Heart right ventricle (tissue), 16 donors: Measurements from ENCODE around the gene RAB11FIP3. TPM values are rescaled to one million over a fixed set of nuclear protein-coding genes. Genes with fewer than 3 reads are reported as not detected.

ENCODE experiments used
- ATAC-seq, 8 donors: fragments of 200-7000 bp; cut with Tn5 transposase; one replicate each; pipeline ENCODE4 v1.9.1; 2020; ENCODE audit warnings: mild to moderate bottlenecking in 8 of 8, moderate library complexity in 8 of 8, moderate number of reproducible peaks in 1 of 8
- DNase-seq, 2 donors: peaks; one replicate each; pipeline ENCODE4 v3.0.0-alpha.2; 2020
- H3K27ac ChIP-seq, 10 donors: fragments of 200-600 bp; sonication (generic) in 2 of 10; one replicate each; pipeline versions ENCODE4 v1.5.0 to v1.8.0; 2020 to 2022; ENCODE audit warnings: mild to moderate bottlenecking in 3 of 10
- H3K27me3 ChIP-seq, 7 donors: fragments of 200-600 bp; one replicate each; pipeline ENCODE4 v1.8.0; 2021 to 2022; ENCODE audit warnings: mild to moderate bottlenecking in 2 of 7
- H3K36me3 ChIP-seq, 9 donors: fragments of 200-600 bp; sonication (generic) in 1 of 9; one replicate each; pipeline versions ENCODE4 v1.5.0 to v1.8.0; 2020 to 2022; ENCODE audit warnings: mild to moderate bottlenecking in 2 of 9
- H3K4me1 ChIP-seq, 9 donors: fragments of 200-600 bp; sonication (generic) in 1 of 9; one replicate each; pipeline versions ENCODE4 v1.5.0 to v1.8.0; 2020 to 2022; ENCODE audit warnings: mild to moderate bottlenecking in 4 of 9
- H3K4me3 ChIP-seq, 10 donors: fragments of 200-600 bp; sonication (generic) in 2 of 10; one replicate each; pipeline versions ENCODE4 v1.5.0 to v1.8.0; 2020 to 2022; ENCODE audit warnings: mild to moderate bottlenecking in 7 of 10, moderate library complexity in 2 of 10
- H3K9me3 ChIP-seq, 11 donors: fragments of 200-600 bp in 10 of 11; sonication (generic) in 2 of 11; one replicate each; pipeline versions ENCODE4 v1.5.0 to v1.8.0; 2013 to 2022; ENCODE audit warnings: mild to moderate bottlenecking in 2 of 11, control low read depth in 1 of 11, moderate library complexity in 1 of 11
- WGBS, 2 donors: extraction: QIAGEN DNeasy Blood & Tissue Kit; methylation state at CpG; one replicate each; pipeline ENCODE4 v1.1.7; 2013; ENCODE audit warnings: inconsistent platforms in 1 of 2; 5-methylcytosine and 5-hydroxymethylcytosine counted together
- intact Hi-C, 10 donors: fragments of 100-400 bp; cut with DNase I; formaldehyde crosslinking; loops; one replicate each; pipeline versions ENCODE4 v1.11.1 to v1.14.2; 2022
- polyA plus RNA-seq, 2 donors: library from polyadenylated mRNA; stranded (reverse); fragments of 200-250 nt; gene quantifications; one replicate each; pipeline ENCODE4 v1.2.3, GENCODE V29; 2013
- total RNA-seq, 10 donors: library from RNA; stranded (reverse); fragmentation: NEBNext Ultra II Directional in 3 of 10; extraction: Animal tissue kit (Norgen Biotek cat#: 25700) in 3 of 10; gene quantifications; one replicate each; pipeline versions ENCODE4 v1.2.1 to v1.2.4, GENCODE V29; 2021 to 2023
- TF ChIP-seq, protein P1 (sequence below), 9 donors: fragments of 200-600 bp; sonication (generic) in 2 of 9; IDR thresholded peaks; one replicate each; pipeline versions ENCODE4 v1.5.0 to v1.8.0; 2021 to 2022; ENCODE audit warnings: antibody characterized with exemption in 9 of 9, mild to moderate bottlenecking in 5 of 9, moderate library complexity in 1 of 9
- donor health status: Arrhythmogenic right ventricular cardiomyopathy.
- donor health status: ischemic (EF 13 %, LVEDD 7.1; RV severe dilation, severe dysfunction).
- donor health status: healthy with polysubstance abuse.
- donor health status: DM: no; HTN: yes; CAD: no.
- donor health status: DM: no; HTN: no; CAD: no.
- donor health status: ischemic (EF 25% LVEDD 6.9; RV normal size, moderate dysfunction).
- donor health status: ischemic (EF 25% LVEDD 5.7; RV mildly dilated, moderate dysfunction).
- donor health status: healthy.
- donor health status: DM: yes; HTN: yes; CAD: no.
- donor health status: Ischemic cardiomyopathy.
- donor health status: ischemic (EF 35%, LVEDD 5.7; RV mildly dilated, moderate dysfunction).
- donor health status: nonischemic (EF 11% LVEDD 7.7; RV severe dilation, severe dysfunction).
- donor health status: DM: yes; HTN: yes; CAD: no.
- donor health status: PGD.
- donor health status: ischemic (EF 29% LVEDD 5.4; RV normal size, mild dysfunction).
- donor health status: nonischemic (EF 23%, LVEDD 6.1; RV moderate dilation, normal function).

RAB11FIP3 gene
- total and polyA plus RNA-seq, 12 donors: 16.6 to 40.3 (median 29.1) TPM

DNA sequence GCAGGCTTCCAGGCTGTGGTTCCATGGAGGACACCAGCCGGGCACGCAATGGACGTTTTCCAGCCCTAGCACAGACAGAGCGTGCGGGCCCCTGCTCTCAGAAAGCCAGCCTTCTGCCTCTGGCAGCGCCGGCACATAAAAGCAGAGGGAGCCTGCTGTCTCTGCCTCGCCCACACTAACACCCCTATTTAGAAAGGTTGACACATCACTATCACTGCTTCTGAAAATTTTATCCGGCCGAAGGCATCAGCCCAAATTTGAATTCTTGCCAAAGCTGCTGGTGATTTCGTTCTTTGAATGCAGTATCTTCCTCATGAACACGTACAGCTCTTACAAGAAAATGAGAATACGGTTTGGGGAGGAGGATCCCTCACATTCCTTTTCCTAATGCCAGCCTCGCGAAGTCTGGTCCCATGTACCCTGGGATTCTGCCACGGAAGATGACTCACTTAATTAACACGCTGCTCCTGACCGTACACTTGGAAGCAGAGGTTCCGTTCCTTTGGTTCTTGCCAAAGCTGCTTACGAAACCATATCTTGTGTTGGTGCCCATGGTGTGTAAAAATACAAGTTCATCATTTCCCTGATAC lies 1.3 kb upstream of the RAB11FIP3 start:
- Histone ChIP-seq H3K4me3 (peak overlapping the region in 9 of 10 donors; percentile 51 to 82 (median 74)), H3K4me1 (peaks cover 0 to 49% (median 37%) of the 10 kb centered on the region in 9 donors), H3K9me3 (no peaks in the 10 kb centered on the region), H3K27ac (peak overlapping the region; percentile 66 to 99 (median 94)), H3K27me3 (peaks cover 0 to 6% (median 0%) of the 10 kb centered on the region in 7 donors), H3K36me3 (no peaks in the 10 kb centered on the region)
- TF ChIP-seq, protein P1, sequence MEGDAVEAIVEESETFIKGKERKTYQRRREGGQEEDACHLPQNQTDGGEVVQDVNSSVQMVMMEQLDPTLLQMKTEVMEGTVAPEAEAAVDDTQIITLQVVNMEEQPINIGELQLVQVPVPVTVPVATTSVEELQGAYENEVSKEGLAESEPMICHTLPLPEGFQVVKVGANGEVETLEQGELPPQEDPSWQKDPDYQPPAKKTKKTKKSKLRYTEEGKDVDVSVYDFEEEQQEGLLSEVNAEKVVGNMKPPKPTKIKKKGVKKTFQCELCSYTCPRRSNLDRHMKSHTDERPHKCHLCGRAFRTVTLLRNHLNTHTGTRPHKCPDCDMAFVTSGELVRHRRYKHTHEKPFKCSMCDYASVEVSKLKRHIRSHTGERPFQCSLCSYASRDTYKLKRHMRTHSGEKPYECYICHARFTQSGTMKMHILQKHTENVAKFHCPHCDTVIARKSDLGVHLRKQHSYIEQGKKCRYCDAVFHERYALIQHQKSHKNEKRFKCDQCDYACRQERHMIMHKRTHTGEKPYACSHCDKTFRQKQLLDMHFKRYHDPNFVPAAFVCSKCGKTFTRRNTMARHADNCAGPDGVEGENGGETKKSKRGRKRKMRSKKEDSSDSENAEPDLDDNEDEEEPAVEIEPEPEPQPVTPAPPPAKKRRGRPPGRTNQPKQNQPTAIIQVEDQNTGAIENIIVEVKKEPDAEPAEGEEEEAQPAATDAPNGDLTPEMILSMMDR (IDR thresholded peaks at IDR 0.05): no peak
- intact Hi-C loops: loop anchor here in 5 of 10 donors (2.0 to 10.0 kb wide), 4 partner anchors 21 to 161 kb away; partner anchors contain the start of gene DECR2 (in 1 of the 5)
- DNase-seq (peak in 1 of 2 donors; percentile 85), ATAC-seq (peak; percentile 59 to 88 (median 86))
- 30 to 34% methylated on average over 20 of the region's 20 CpGs for WGBS, 2 donors

DNA sequence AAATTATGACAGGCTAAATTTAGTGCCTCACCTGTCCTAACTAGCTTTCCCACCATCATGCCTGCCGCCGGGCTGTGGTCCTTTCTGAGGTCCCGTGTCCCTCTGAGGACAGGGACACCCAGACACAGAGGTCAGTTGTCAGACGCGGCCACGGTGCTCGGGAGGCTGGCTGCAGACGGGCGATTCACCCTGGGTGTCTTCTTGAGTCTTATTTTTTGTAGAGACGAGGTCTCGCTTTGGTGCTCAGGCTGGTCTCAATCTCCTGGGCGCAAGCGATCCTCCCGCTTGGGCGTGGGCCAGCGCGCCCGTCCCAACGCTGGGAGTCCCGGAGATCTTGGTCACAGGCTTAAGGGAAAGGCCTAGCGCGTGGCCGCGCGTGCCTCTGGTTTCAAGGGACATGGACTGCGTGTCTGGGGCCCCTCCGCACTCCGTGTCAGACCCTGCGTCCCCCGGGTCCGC lies 797 bp upstream of the RAB11FIP3 start:
- WGBS, 2 donors: 2 to 4% methylated on average over 30 to 31 of the region's 31 CpGs
- H3K36me3 ChIP-seq: no peaks in the 10 kb centered on the region
- ATAC-seq (peak; percentile 27 to 66 (median 40)), DNase-seq (peak; percentile 30 to 61)
- peaks cover 0 to 6% (median 0%) of the 10 kb centered on the region in 7 donors for H3K27me3 ChIP-seq
- peak overlapping the region; percentile 66 to 99 (median 94) for H3K27ac ChIP-seq
- peak overlapping the region; percentile 51 to 82 (median 74) for H3K4me3 ChIP-seq
- TF ChIP-seq, protein P1 (IDR thresholded peaks at IDR 0.05): no peak
- peaks cover 0 to 49% (median 37%) of the 10 kb centered on the region in 9 donors for H3K4me1 ChIP-seq
- H3K9me3 ChIP-seq: no peaks in the 10 kb centered on the region
- intact Hi-C loops: loop anchor here in 6 of 10 donors (2.0 to 10.0 kb wide), 6 partner anchors 22 to 160 kb away; partner anchors contain the start of genes CAPN15 (in 1 of the 6) and DECR2 (in 1 of the 6)

DNA sequence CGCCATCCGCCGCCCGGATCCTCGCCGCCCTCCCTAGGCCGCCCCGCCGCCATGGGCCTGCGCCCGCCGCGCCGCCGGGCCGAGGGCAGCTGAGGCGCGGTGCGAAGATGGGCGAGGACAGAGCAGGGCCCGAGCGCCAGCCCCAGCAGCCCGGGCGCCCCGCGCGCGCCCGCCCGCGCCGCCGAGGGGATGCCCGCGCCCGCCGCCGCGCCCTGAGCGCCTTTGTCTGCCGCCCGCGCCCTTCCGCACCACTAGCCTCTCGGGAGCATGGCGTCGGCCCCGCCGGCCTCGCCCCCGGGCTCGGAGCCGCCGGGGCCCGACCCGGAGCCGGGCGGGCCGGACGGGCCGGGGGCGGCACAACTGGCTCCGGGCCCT lies 278 bp downstream of the RAB11FIP3 start:
- H3K4me3 ChIP-seq: peak overlapping the region; percentile 52 to 82 (median 74)
- ATAC-seq (peak in 2 of 8 donors; percentile 13 to 22), DNase-seq (no peak)
- H3K4me1 ChIP-seq: peaks cover 0 to 59% (median 37%) of the 10 kb centered on the region in 9 donors
- peak overlapping the region; percentile 66 to 99 (median 94) for H3K27ac ChIP-seq
- H3K27me3 ChIP-seq: peaks cover 0 to 6% (median 0%) of the 10 kb centered on the region in 7 donors
- intact Hi-C loops: loop anchor here in 6 of 10 donors (2.0 to 10.0 kb wide), 6 partner anchors 23 to 159 kb away; partner anchors contain the start of genes CAPN15 (in 1 of the 6) and DECR2 (in 1 of the 6)
- TF ChIP-seq, protein P1 (IDR thresholded peaks at IDR 0.05): no peak
- H3K9me3 ChIP-seq: no peaks in the 10 kb centered on the region
- peaks cover 0 to 6% (median 0%) of the 10 kb centered on the region in 9 donors for H3K36me3 ChIP-seq
- 0% methylated on average over 36 to 63 of the region's 63 CpGs for WGBS, 2 donors

DNA sequence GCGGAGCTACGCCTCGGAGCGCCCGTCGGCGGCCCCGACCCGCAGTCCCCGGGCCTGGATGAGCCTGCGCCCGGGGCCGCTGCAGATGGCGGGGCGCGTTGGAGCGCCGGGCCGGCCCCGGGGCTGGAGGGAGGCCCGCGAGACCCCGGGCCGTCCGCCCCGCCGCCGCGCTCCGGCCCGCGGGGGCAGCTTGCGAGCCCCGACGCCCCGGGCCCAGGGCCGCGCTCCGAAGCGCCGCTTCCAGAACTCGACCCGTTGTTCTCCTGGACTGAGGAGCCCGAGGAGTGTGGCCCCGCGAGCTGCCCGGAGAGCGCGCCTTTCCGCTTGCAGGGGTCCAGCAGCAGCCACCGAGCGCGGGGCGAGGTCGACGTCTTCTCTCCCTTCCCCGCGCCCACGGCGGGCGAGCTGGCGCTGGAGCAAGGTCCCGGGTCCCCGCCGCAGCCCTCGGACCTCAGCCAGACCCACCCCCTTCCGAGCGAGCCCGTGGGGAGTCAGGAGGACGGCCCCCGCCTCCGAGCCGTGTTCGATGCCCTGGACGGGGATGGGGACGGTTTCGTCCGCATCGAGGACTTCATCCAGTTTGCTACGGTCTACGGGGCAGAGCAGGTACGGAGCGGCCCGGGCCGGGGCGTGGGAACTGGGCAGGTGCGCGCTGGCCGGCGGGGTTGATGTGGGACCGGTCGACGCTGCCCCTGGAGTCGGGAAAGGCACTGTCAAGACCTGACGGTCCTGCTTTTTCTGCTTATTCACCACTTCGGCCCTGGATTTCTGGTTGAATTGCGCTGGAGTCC lies 861 bp downstream of the RAB11FIP3 start:
- H3K36me3 ChIP-seq: peaks cover 0 to 8% (median 0%) of the 10 kb centered on the region in 9 donors
- H3K27ac ChIP-seq: peak overlapping the region in 7 of 10 donors; percentile 7 to 91 (median 50)
- TF ChIP-seq, protein P1 (IDR thresholded peaks at IDR 0.05): no peak
- H3K9me3 ChIP-seq: no peaks in the 10 kb centered on the region
- WGBS, 2 donors: 0 to 1% methylated on average over 67 to 96 of the region's 97 CpGs
- no peak for ATAC-seq
- peak; percentile 14 to 29 for DNase-seq
- peak overlapping the region; percentile 52 to 82 (median 74) for H3K4me3 ChIP-seq
- peaks cover 0 to 59% (median 37%) of the 10 kb centered on the region in 9 donors for H3K4me1 ChIP-seq
- H3K27me3 ChIP-seq: peaks cover 0 to 6% (median 0%) of the 10 kb centered on the region in 7 donors
- intact Hi-C loops: loop anchor here in 4 of 10 donors (5.0 to 10.0 kb wide), 4 partner anchors 46 to 158 kb away; partner anchors contain the start of gene CAPN15 (in 1 of the 4)
